ENCODE measurements around the gene DUOX1.

Gene DUOX1

GRCh38 chr15:45168751-45169551 lies 39.2 kb downstream of the DUOX1 start:
- DNase-seq (ENCODE audit: low spot score), result no peak

GRCh38 chr15:45169608-45170480 lies 40.0 kb downstream of the DUOX1 start:
- peak; percentile 50 for DNase-seq (ENCODE audit: low spot score)

- no peak for DNase-seq (ENCODE audit: low spot score)
Measured at GRCh38 chr15:45171912-45172311, 42.1 kb downstream of the DUOX1 start.

- no peak for DNase-seq (ENCODE audit: low spot score)
Measured at GRCh38 chr15:45174069-45174468, 44.3 kb downstream of the DUOX1 start.

GRCh38 chr15:45174577-45174976 lies 44.8 kb downstream of the DUOX1 start:
- no peak for DNase-seq (ENCODE audit: low spot score)

- no peak for DNase-seq (ENCODE audit: low spot score)
Measured at GRCh38 chr15:45177285-45177684, 47.5 kb downstream of the DUOX1 start.

GRCh38 chr15:45179221-45179985 lies 49.6 kb downstream of the DUOX1 start:
- DNase-seq (ENCODE audit: low spot score), result peak; percentile 55

GRCh38 chr15:45180201-45180600 lies 50.4 kb downstream of the DUOX1 start:
- DNase-seq (ENCODE audit: low spot score), result no peak

GRCh38 chr15:45180648-45181436 lies 51.0 kb downstream of the DUOX1 start:
- DNase-seq (ENCODE audit: low spot score), result no peak

GRCh38 chr15:45181491-45182285 lies 51.9 kb downstream of the DUOX1 start:
- DNase-seq (ENCODE audit: low spot score), result no peak

- no peak for DNase-seq (ENCODE audit: low spot score)
Measured at GRCh38 chr15:45182996-45183395, 53.2 kb downstream of the DUOX1 start.

GRCh38 chr15:45183511-45183910 lies 53.7 kb downstream of the DUOX1 start:
- no peak for DNase-seq (ENCODE audit: low spot score)

GRCh38 chr15:45184562-45185041 lies 54.8 kb downstream of the DUOX1 start:
- no peak for DNase-seq (ENCODE audit: low spot score)

GRCh38 chr15:45185069-45185779 lies 55.4 kb downstream of the DUOX1 start:
- DNase-seq (ENCODE audit: low spot score), result no peak

- no peak for DNase-seq (ENCODE audit: low spot score)
Measured at GRCh38 chr15:45185903-45186770, 56.3 kb downstream of the DUOX1 start.

GRCh38 chr15:45186771-45187577 lies 57.2 kb downstream of the DUOX1 start:
- no peak for DNase-seq (ENCODE audit: low spot score)

- DNase-seq (ENCODE audit: low spot score), result no peak
Measured at GRCh38 chr15:45187578-45187893, 57.7 kb downstream of the DUOX1 start.
